GM23338 (cell line): Measurements from ENCODE around the gene FGF23. TPM values are rescaled to one million over a fixed set of nuclear protein-coding genes. Genes with fewer than 3 reads are reported as not detected.

Experiments used
- EZH2 ChIP-seq: fragments of 200-600 bp; sonication (generic); IDR thresholded peaks from one replicate; pipeline ENCODE4 v1.8.0; 2017; ENCODE audit warnings: antibody characterized with exemption, mild to moderate bottlenecking, low read depth; ENCODE audit not compliant: unreplicated experiment
- NANOG ChIP-seq: IDR thresholded peaks from 2 replicates; pipeline ENCODE4 v1.6.1; 2016; ENCODE audit warnings: antibody characterized with exemption, borderline replicate concordance
- POLR2AphosphoS5 ChIP-seq: IDR thresholded peaks from 2 replicates; pipeline ENCODE4 v1.6.1; 2016; ENCODE audit warnings: antibody characterized with exemption, low read depth
- STAT1 ChIP-seq: IDR thresholded peaks from one replicate; pipeline ENCODE4 v1.6.1; 2016; ENCODE audit warnings: antibody characterized with exemption; ENCODE audit not compliant: unreplicated experiment
- polyA plus RNA-seq: library from polyadenylated mRNA; unstranded; fragments of >200 nt; fragmentation: Nextera tagmentation; extraction: Ambion mirVana; gene quantifications from 2 replicates; pipeline ENCODE4 v1.2.1, GENCODE V29; 2016
- total RNA-seq: library from RNA; depleted of rRNA; stranded (reverse); fragments of >200 nt; shearing (Covaris generic); gene quantifications from 2 replicates; pipeline ENCODE4 v1.2.3, GENCODE V29; 2014
- TF ChIP-seq, protein P1 (sequence below): IDR thresholded peaks from one replicate; pipeline ENCODE4 v1.6.1; 2018; ENCODE audit warnings: antibody characterized with exemption; ENCODE audit not compliant: unreplicated experiment
- TF ChIP-seq, protein P2 (sequence below): fragments of 250-450 bp; sonication (Bioruptor Pico); IDR thresholded peaks from 2 replicates; pipeline ENCODE4 v1.5.0; 2020; ENCODE audit warnings: mild to moderate bottlenecking, moderate library complexity

Gene FGF23
- total and polyA plus RNA-seq, 2 experiments from 2014 or later: 0.44 to 0.56 TPM

DNA sequence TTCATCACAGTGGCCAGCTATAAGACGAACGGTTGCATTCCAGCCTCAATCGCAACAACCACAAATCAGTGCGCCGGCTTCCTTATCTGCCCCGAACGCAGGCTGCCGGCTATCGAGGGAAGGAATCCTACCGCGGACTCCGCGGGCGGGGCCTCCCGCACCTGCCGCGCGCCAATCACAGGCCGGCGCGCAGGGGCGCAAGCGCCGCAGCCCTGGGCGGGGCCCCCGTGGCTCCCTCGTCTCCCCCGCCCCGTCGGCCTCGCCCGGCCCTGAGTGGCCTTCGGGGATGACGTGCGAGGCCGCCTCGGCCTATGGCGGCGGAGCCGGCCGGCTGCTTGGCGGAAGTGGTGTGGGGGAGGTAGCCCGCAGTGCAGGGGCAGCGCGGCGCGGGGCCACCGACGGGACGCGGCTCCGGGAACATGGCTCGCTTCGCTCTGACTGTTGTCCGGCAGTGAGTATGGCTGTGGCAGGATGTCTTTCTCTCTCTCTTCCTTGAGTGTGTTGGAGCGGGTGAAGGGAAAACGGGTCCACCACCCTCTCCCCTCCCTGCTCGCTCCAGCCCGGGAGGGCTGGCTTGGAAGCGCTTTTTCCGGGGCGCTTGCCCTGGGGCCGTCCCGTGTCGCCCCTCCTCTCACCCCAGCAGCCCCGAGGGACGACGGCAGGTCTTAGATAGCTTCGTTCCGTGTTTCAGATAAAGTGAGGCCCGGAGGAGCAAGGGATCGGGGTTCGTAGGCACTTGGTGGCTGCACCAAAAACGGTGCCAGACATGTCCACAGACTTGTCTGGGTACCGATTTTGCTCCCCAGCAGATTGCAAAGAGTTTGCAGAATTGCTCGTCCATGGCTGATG, 58.4 kb downstream of the FGF23 start, which contains the start of gene TIGAR (continued):
- TF ChIP-seq, protein P1, sequence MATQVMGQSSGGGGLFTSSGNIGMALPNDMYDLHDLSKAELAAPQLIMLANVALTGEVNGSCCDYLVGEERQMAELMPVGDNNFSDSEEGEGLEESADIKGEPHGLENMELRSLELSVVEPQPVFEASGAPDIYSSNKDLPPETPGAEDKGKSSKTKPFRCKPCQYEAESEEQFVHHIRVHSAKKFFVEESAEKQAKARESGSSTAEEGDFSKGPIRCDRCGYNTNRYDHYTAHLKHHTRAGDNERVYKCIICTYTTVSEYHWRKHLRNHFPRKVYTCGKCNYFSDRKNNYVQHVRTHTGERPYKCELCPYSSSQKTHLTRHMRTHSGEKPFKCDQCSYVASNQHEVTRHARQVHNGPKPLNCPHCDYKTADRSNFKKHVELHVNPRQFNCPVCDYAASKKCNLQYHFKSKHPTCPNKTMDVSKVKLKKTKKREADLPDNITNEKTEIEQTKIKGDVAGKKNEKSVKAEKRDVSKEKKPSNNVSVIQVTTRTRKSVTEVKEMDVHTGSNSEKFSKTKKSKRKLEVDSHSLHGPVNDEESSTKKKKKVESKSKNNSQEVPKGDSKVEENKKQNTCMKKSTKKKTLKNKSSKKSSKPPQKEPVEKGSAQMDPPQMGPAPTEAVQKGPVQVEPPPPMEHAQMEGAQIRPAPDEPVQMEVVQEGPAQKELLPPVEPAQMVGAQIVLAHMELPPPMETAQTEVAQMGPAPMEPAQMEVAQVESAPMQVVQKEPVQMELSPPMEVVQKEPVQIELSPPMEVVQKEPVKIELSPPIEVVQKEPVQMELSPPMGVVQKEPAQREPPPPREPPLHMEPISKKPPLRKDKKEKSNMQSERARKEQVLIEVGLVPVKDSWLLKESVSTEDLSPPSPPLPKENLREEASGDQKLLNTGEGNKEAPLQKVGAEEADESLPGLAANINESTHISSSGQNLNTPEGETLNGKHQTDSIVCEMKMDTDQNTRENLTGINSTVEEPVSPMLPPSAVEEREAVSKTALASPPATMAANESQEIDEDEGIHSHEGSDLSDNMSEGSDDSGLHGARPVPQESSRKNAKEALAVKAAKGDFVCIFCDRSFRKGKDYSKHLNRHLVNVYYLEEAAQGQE: no peak
- TF ChIP-seq, protein P2, sequence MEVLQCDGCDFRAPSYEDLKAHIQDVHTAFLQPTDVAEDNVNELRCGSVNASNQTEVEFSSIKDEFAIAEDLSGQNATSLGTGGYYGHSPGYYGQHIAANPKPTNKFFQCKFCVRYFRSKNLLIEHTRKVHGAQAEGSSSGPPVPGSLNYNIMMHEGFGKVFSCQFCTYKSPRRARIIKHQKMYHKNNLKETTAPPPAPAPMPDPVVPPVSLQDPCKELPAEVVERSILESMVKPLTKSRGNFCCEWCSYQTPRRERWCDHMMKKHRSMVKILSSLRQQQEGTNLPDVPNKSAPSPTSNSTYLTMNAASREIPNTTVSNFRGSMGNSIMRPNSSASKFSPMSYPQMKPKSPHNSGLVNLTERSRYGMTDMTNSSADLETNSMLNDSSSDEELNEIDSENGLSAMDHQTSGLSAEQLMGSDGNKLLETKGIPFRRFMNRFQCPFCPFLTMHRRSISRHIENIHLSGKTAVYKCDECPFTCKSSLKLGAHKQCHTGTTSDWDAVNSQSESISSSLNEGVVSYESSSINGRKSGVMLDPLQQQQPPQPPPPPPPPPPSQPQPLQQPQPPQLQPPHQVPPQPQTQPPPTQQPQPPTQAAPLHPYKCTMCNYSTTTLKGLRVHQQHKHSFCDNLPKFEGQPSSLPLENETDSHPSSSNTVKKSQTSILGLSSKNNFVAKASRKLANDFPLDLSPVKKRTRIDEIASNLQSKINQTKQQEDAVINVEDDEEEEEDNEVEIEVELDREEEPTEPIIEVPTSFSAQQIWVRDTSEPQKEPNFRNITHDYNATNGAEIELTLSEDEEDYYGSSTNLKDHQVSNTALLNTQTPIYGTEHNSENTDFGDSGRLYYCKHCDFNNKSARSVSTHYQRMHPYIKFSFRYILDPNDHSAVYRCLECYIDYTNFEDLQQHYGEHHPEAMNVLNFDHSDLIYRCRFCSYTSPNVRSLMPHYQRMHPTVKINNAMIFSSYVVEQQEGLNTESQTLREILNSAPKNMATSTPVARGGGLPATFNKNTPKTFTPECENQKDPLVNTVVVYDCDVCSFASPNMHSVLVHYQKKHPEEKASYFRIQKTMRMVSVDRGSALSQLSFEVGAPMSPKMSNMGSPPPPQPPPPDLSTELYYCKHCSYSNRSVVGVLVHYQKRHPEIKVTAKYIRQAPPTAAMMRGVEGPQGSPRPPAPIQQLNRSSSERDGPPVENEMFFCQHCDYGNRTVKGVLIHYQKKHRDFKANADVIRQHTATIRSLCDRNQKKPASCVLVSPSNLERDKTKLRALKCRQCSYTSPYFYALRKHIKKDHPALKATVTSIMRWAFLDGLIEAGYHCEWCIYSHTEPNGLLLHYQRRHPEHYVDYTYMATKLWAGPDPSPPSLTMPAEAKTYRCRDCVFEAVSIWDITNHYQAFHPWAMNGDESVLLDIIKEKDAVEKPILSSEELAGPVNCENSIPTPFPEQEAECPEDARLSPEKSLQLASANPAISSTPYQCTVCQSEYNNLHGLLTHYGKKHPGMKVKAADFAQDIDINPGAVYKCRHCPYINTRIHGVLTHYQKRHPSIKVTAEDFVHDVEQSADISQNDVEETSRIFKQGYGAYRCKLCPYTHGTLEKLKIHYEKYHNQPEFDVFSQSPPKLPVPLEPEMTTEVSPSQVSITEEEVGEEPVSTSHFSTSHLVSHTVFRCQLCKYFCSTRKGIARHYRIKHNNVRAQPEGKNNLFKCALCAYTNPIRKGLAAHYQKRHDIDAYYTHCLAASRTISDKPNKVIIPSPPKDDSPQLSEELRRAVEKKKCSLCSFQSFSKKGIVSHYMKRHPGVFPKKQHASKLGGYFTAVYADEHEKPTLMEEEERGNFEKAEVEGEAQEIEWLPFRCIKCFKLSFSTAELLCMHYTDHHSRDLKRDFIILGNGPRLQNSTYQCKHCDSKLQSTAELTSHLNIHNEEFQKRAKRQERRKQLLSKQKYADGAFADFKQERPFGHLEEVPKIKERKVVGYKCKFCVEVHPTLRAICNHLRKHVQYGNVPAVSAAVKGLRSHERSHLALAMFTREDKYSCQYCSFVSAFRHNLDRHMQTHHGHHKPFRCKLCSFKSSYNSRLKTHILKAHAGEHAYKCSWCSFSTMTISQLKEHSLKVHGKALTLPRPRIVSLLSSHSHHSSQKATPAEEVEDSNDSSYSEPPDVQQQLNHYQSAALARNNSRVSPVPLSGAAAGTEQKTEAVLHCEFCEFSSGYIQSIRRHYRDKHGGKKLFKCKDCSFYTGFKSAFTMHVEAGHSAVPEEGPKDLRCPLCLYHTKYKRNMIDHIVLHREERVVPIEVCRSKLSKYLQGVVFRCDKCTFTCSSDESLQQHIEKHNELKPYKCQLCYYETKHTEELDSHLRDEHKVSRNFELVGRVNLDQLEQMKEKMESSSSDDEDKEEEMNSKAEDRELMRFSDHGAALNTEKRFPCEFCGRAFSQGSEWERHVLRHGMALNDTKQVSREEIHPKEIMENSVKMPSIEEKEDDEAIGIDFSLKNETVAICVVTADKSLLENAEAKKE (CRISPR knock-in tag): no peak
- TF ChIP-seq STAT1 (no peak), NANOG (no peak), POLR2AphosphoS5 (peak; percentile 84), EZH2 (no peak)
